A549 (cell line): ENCODE measurements around the gene RAB21. TPM values are rescaled to one million over a fixed set of nuclear protein-coding genes. Genes with fewer than 3 reads are reported as not detected.

ENCODE experiments used
- ATAC-seq, 2 experiments: fragments of 200-7000 bp in 1 of 2; fragments of >200 bp in 1 of 2; cut with Nextera tagmentation in 1 of 2; cut with Tn5 transposase in 1 of 2; 3 replicates each; pipeline versions ENCODE4 v1.8.0 to v1.9.1; 2018 to 2020; ENCODE audit warnings: mild to moderate bottlenecking in 1 of 2, moderate library complexity in 1 of 2
- CTCF ChIA-PET: fragments of 300-600 bp; sonication (Branson Sonifier 250); formaldehyde crosslinking; extraction: SDS; loops from one replicate; lab custom pipeline; 2021; ENCODE audit warnings: antibody characterized with exemption, inconsistent platforms; lab: Yijun Ruan, JAX
- POLR2A ChIA-PET: fragments of 350-600 bp; formaldehyde crosslinking; extraction: SDS; loops from one replicate; lab custom pipeline; 2021; ENCODE audit warnings: antibody characterized with exemption, inconsistent platforms; lab: Yijun Ruan, JAX
- DNase-seq, 2 experiments: peaks; one replicate each; pipeline versions ENCODE4 v3.0.0 to v3.0.0-alpha.2; 2011 to 2016; ENCODE audit warnings: low read depth in 1 of 2, low spot score in 1 of 2
- FAIRE-seq: peaks from 2 replicates; lab custom pipeline; 2011; peaks lifted over from hg19 to GRCh38; lab: Jason Lieb, UNC
- H3K27ac ChIP-seq, 2 experiments: fragments of >200 bp; sonication (Bioruptor Twin); formaldehyde crosslinking; 3 replicates each; pipeline ENCODE4 v1.5.1; 2016 to 2017
- H3K4me1 ChIP-seq: fragments of >200 bp; sonication (Bioruptor Twin); formaldehyde crosslinking; 3 replicates; pipeline ENCODE4 v1.6.1; 2016
- H3K4me2 ChIP-seq: fragments of >200 bp; sonication (Bioruptor Twin); formaldehyde crosslinking; 3 replicates; pipeline ENCODE4 v1.6.1; 2016
- H3K4me3 ChIP-seq: fragments of >200 bp; sonication (Bioruptor Twin); formaldehyde crosslinking; 3 replicates; pipeline ENCODE4 v1.5.1; 2016
- H3K9me3 ChIP-seq: fragments of >200 bp; sonication (Bioruptor Twin); formaldehyde crosslinking; 3 replicates; pipeline ENCODE4 v1.6.1; 2016
- CEBPB ChIP-seq, 2 experiments: fragments of >200 bp in 1 of 2; sonication (Bioruptor Twin) in 1 of 2; formaldehyde crosslinking in 1 of 2; IDR thresholded peaks; 2 replicates each; pipeline ENCODE4 v1.6.1; 2012 to 2016
- CHD4 ChIP-seq: fragments of 200-600 bp; sonication (generic); IDR thresholded peaks from 2 replicates; pipeline ENCODE4 v1.6.1; 2016; ENCODE audit warnings: antibody characterized with exemption, mild to moderate bottlenecking, borderline replicate concordance
- EHF ChIP-seq: fragments of 250-450 bp; sonication (Bioruptor Pico); IDR thresholded peaks from 2 replicates; pipeline ENCODE4 v1.5.0; 2020; ENCODE audit warnings: mild to moderate bottlenecking
- ESRRA ChIP-seq: fragments of 150-350 bp; IDR thresholded peaks from 2 replicates; pipeline ENCODE4 v1.6.1; 2014; ENCODE audit warnings: mild to moderate bottlenecking, low read length, borderline replicate concordance
- FOSB ChIP-seq: fragments of 250-450 bp; sonication (Bioruptor Pico); IDR thresholded peaks from 2 replicates; pipeline ENCODE4 v1.5.0; 2020; ENCODE audit warnings: mild to moderate bottlenecking, moderate library complexity
- FOSL2 ChIP-seq, 2 experiments: fragments of 450-650 bp in 1 of 2; fragments of >200 bp in 1 of 2; sonication (Bioruptor Twin) in 1 of 2; formaldehyde crosslinking; IDR thresholded peaks; 2 replicates each; pipeline versions ENCODE4 v1.5.0 to v1.6.1; 2016 to 2020; ENCODE audit warnings: mild to moderate bottlenecking in 1 of 2, moderate library complexity in 1 of 2
- HDAC2 ChIP-seq: fragments of 200-600 bp; sonication (generic); IDR thresholded peaks from 2 replicates; pipeline ENCODE4 v1.6.1; 2016
- JUN ChIP-seq, 2 experiments: fragments of >200 bp; sonication (Bioruptor Twin); formaldehyde crosslinking; IDR thresholded peaks; 2 replicates in 1 of 2; 3 replicates in 1 of 2; pipeline ENCODE4 v1.6.1; 2016 to 2017
- JUNB ChIP-seq: fragments of >200 bp; sonication (Bioruptor Twin); formaldehyde crosslinking; IDR thresholded peaks from 2 replicates; pipeline ENCODE4 v1.6.1; 2016
- MYC ChIP-seq: IDR thresholded peaks from 2 replicates; pipeline ENCODE4 v1.6.1; 2012; ENCODE audit warnings: mild to moderate bottlenecking, inconsistent platforms, low read length, improper control_type of control experiment, borderline replicate concordance
- RAD21 ChIP-seq, 2 experiments: fragments of >200 bp in 1 of 2; sonication (Bioruptor Twin) in 1 of 2; formaldehyde crosslinking in 1 of 2; IDR thresholded peaks in 1 of 2; conservative IDR thresholded peaks in 1 of 2; 2 replicates in 1 of 2; 3 replicates in 1 of 2; pipeline ENCODE4 v1.6.1; 2012 to 2018; ENCODE audit warnings: inconsistent platforms in 1 of 2
- RARB ChIP-seq: fragments of 250-450 bp; sonication (Bioruptor Pico); IDR thresholded peaks from 2 replicates; pipeline ENCODE4 v1.8.0; 2021; ENCODE audit warnings: mild to moderate bottlenecking, moderate library complexity
- RNF2 ChIP-seq: fragments of 200-600 bp; sonication (generic); IDR thresholded peaks from 2 replicates; pipeline ENCODE4 v1.6.1; 2016; ENCODE audit warnings: low read depth, mild to moderate bottlenecking, antibody characterized with exemption, moderate library complexity, borderline replicate concordance
- SREBF2 ChIP-seq: fragments of 450-650 bp; IDR thresholded peaks from 2 replicates; pipeline ENCODE4 v1.6.1; 2014; ENCODE audit warnings: mild to moderate bottlenecking, moderate library complexity
- TP53 ChIP-seq: fragments of 250-450 bp; sonication (Bioruptor Pico); IDR thresholded peaks from 2 replicates; pipeline ENCODE4 v1.5.0; 2021; ENCODE audit warnings: mild to moderate bottlenecking, moderate library complexity
- ZNF302 ChIP-seq: fragments of 250-450 bp; sonication (Bioruptor Pico); IDR thresholded peaks from 2 replicates; pipeline ENCODE4 v1.9.0; 2021; ENCODE audit warnings: inconsistent platforms, mild to moderate bottlenecking, moderate library complexity
- ZSCAN20 ChIP-seq: fragments of 250-450 bp; sonication (Bioruptor Pico); IDR thresholded peaks from 2 replicates; pipeline ENCODE4 v1.8.0; 2022; ENCODE audit warnings: mild to moderate bottlenecking, moderate library complexity
- WGBS: methylation state at CpG from one replicate; pipeline ENCODE4 v1.1.6; 2017; ENCODE audit errors: missing lambda C conversion rate; 5-methylcytosine and 5-hydroxymethylcytosine counted together
- polyA plus RNA-seq, 4 experiments: library from polyadenylated mRNA; depleted of rRNA in 3 of 4; stranded (reverse); fragments of >200 nt; fragmentation: RNase III in 1 of 4; extraction: RNeasy Plus Mini Kit Qiagen cat#74134 plus additional on column Dnase treatment in 1 of 4; gene quantifications; 2 replicates in 3 of 4; 3 replicates in 1 of 4; pipeline ENCODE4 v1.2.3, GENCODE V29; 2011 to 2017
- TF ChIP-seq, protein P1 (sequence below): fragments of 200-600 bp; sonication (generic); IDR thresholded peaks from 2 replicates; pipeline ENCODE4 v1.6.1; 2016; ENCODE audit warnings: antibody characterized with exemption, mild to moderate bottlenecking, moderate library complexity
- TF ChIP-seq, protein P2 (sequence below): fragments of 250-450 bp; sonication (Bioruptor Pico); IDR thresholded peaks from 2 replicates; pipeline ENCODE4 v1.5.0; 2020; ENCODE audit warnings: low read depth, mild to moderate bottlenecking, moderate library complexity
- TF ChIP-seq, protein P3 (sequence below): fragments of 250-450 bp; sonication (Bioruptor Pico); IDR thresholded peaks from 2 replicates; pipeline ENCODE4 v1.5.0; 2021; ENCODE audit warnings: mild to moderate bottlenecking, moderate library complexity, borderline replicate concordance
- TF ChIP-seq, protein P4 (sequence below): fragments of >200 bp; sonication (Bioruptor Twin); formaldehyde crosslinking; IDR thresholded peaks from 3 replicates; pipeline ENCODE4 v1.5.1; 2016

RAB21 gene
- polyA plus RNA-seq, 2 of the 4 experiments (the other 2 are of a cell fraction), result 33.1 to 33.3 TPM

DNA sequence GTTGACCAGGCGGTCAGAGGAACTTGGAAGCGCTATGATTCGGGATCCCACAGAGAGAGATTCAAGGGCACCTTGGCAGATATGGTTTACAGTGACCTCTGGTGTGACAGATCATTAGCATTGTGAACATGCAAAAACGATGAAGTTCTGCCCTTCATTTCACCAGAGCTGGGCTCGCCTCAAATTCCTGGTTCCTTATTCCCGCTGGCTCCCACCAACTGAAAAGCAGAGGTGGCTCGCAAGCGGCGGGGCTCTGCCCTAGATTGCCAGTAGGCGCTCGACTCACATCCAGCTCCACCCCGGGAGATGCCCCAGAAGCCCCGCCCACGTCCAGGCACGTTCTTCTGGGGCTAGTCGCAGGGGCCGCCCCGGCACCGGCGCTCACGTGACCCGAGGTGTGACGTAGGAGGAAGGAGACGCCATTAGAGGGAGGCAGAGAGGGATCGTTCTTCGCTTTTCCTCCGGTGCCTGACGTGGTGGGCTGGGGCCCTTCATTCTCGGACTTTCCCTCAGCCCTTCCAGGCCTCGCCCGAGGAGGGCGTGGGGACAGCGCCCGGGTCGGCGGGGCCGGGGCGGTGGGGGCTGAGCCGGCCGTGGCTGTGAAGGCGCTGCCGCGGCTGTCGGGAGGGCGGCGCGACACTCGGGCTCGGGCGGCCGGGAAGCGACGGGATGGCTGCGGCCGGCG lies at the start of gene RAB21 (continued):
- TF ChIP-seq, protein P1, sequence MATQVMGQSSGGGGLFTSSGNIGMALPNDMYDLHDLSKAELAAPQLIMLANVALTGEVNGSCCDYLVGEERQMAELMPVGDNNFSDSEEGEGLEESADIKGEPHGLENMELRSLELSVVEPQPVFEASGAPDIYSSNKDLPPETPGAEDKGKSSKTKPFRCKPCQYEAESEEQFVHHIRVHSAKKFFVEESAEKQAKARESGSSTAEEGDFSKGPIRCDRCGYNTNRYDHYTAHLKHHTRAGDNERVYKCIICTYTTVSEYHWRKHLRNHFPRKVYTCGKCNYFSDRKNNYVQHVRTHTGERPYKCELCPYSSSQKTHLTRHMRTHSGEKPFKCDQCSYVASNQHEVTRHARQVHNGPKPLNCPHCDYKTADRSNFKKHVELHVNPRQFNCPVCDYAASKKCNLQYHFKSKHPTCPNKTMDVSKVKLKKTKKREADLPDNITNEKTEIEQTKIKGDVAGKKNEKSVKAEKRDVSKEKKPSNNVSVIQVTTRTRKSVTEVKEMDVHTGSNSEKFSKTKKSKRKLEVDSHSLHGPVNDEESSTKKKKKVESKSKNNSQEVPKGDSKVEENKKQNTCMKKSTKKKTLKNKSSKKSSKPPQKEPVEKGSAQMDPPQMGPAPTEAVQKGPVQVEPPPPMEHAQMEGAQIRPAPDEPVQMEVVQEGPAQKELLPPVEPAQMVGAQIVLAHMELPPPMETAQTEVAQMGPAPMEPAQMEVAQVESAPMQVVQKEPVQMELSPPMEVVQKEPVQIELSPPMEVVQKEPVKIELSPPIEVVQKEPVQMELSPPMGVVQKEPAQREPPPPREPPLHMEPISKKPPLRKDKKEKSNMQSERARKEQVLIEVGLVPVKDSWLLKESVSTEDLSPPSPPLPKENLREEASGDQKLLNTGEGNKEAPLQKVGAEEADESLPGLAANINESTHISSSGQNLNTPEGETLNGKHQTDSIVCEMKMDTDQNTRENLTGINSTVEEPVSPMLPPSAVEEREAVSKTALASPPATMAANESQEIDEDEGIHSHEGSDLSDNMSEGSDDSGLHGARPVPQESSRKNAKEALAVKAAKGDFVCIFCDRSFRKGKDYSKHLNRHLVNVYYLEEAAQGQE, result no peak
- TF ChIP-seq MYC, result peak; percentile 90
- TF ChIP-seq JUN (IDR thresholded peaks at IDR 0.05), result peak; percentile 65 to 88; a peak in 3 of 5 replicates
- no peak for TF ChIP-seq CHD4
- TF ChIP-seq FOSL2 (IDR thresholded peaks at IDR 0.05), result no peak
- no peak for TF ChIP-seq FOSL2 (CRISPR knock-in tag; IDR thresholded peaks at IDR 0.05)

DNA sequence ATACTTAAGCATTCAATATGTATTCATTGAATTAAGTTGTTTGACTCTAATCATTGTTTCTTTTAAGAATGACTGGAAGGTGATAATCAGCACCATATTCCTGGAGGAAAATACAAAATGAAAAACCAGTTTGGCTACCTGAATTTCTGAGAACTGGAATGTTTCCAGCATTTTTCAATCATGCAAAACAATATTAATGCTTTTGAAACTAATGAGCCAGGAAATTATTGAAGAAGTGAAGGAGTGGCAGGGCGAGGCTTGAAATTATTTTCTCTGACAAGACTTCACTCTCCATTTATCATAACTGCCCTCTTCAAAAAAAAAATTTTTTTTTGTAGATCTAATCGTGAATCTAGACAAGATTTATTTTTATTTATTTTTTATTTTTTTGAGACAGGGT lies 49.7 kb upstream of the RAB21 start:
- no peak for DNase-seq
- TF ChIP-seq JUNB, result no peak
- TF ChIP-seq ZNF302 (CRISPR knock-in tag), result no peak
- TF ChIP-seq FOSB, result no peak
- TF ChIP-seq CHD4, result no peak
- TF ChIP-seq, protein P2, sequence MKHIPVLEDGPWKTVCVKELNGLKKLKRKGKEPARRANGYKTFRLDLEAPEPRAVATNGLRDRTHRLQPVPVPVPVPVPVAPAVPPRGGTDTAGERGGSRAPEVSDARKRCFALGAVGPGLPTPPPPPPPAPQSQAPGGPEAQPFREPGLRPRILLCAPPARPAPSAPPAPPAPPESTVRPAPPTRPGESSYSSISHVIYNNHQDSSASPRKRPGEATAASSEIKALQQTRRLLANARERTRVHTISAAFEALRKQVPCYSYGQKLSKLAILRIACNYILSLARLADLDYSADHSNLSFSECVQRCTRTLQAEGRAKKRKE, result no peak
- no peak for TF ChIP-seq EHF
- TF ChIP-seq FOSL2 (IDR thresholded peaks at IDR 0.05), result no peak
- TF ChIP-seq FOSL2 (CRISPR knock-in tag; IDR thresholded peaks at IDR 0.05), result no peak
- TF ChIP-seq RARB (CRISPR knock-in tag), result no peak
- no peak for TF ChIP-seq HDAC2
- TF ChIP-seq MYC, result no peak
- no peak for TF ChIP-seq RAD21 (conservative IDR thresholded peaks at IDR 0.05 in 1 of 2, IDR thresholded peaks at IDR 0.05 in 1 of 2)
- no peak for TF ChIP-seq RNF2
- no peak for TF ChIP-seq ZSCAN20 (CRISPR knock-in tag)
- TF ChIP-seq ESRRA, result no peak
- TF ChIP-seq TP53, result no peak
- no peak for TF ChIP-seq CEBPB (IDR thresholded peaks at IDR 0.05)
- TF ChIP-seq, protein P3, sequence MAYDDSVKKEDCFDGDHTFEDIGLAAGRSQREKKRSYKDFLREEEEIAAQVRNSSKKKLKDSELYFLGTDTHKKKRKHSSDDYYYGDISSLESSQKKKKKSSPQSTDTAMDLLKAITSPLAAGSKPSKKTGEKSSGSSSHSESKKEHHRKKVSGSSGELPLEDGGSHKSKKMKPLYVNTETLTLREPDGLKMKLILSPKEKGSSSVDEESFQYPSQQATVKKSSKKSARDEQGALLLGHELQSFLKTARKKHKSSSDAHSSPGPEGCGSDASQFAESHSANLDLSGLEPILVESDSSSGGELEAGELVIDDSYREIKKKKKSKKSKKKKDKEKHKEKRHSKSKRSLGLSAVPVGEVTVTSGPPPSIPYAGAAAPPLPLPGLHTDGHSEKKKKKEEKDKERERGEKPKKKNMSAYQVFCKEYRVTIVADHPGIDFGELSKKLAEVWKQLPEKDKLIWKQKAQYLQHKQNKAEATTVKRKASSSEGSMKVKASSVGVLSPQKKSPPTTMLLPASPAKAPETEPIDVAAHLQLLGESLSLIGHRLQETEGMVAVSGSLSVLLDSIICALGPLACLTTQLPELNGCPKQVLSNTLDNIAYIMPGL (CRISPR knock-in tag), result no peak
- no peak for TF ChIP-seq SREBF2
- TF ChIP-seq, protein P4, sequence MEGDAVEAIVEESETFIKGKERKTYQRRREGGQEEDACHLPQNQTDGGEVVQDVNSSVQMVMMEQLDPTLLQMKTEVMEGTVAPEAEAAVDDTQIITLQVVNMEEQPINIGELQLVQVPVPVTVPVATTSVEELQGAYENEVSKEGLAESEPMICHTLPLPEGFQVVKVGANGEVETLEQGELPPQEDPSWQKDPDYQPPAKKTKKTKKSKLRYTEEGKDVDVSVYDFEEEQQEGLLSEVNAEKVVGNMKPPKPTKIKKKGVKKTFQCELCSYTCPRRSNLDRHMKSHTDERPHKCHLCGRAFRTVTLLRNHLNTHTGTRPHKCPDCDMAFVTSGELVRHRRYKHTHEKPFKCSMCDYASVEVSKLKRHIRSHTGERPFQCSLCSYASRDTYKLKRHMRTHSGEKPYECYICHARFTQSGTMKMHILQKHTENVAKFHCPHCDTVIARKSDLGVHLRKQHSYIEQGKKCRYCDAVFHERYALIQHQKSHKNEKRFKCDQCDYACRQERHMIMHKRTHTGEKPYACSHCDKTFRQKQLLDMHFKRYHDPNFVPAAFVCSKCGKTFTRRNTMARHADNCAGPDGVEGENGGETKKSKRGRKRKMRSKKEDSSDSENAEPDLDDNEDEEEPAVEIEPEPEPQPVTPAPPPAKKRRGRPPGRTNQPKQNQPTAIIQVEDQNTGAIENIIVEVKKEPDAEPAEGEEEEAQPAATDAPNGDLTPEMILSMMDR, result no peak
- TF ChIP-seq, all 56 proteins: peak for 0
- Histone ChIP-seq H3K4me3 (no peak overlapping the region), H3K27ac (no peak overlapping the region), H3K4me2 (no peak overlapping the region), H3K4me1 (peaks cover 2% of the 10 kb centered on the region; the same call in 2 of the 3 replicates), H3K9me3 (no peaks in the 10 kb centered on the region)
- WGBS, result 94% methylated on average over 2 of the region's 2 CpGs
- ChIA-PET CTCF (interaction anchor here (1.6 to 2.4 kb wide), 2 partner anchors 19 to 42 kb away, joined by 7 to 10 read pairs; partner anchors contain the start of gene TMEM19), POLR2A (interaction anchor here (1.5 kb wide), 1 partner anchor 19 kb away, joined by 3 read pairs; the partner anchor contains the start of gene TMEM19)
- no peak for FAIRE-seq
- no peak for ATAC-seq
